Stimulated activated CD8-positive, alpha-beta memory T cell treated with anti-CD3 and anti-CD28 coated beads, Interleukin-7, amount 100 ng/mL, for 48 hours (primary cell): Measurements from ENCODE around the gene STK36.

Experiments
- DNase-seq, 2 donors: peaks; one replicate each; pipeline ENCODE4 v3.0.0-alpha.2; 2020; ENCODE audit warnings: low read depth in 1 of 2; ENCODE audit errors: extremely low read depth in 1 of 2

STK36 gene, protein sequence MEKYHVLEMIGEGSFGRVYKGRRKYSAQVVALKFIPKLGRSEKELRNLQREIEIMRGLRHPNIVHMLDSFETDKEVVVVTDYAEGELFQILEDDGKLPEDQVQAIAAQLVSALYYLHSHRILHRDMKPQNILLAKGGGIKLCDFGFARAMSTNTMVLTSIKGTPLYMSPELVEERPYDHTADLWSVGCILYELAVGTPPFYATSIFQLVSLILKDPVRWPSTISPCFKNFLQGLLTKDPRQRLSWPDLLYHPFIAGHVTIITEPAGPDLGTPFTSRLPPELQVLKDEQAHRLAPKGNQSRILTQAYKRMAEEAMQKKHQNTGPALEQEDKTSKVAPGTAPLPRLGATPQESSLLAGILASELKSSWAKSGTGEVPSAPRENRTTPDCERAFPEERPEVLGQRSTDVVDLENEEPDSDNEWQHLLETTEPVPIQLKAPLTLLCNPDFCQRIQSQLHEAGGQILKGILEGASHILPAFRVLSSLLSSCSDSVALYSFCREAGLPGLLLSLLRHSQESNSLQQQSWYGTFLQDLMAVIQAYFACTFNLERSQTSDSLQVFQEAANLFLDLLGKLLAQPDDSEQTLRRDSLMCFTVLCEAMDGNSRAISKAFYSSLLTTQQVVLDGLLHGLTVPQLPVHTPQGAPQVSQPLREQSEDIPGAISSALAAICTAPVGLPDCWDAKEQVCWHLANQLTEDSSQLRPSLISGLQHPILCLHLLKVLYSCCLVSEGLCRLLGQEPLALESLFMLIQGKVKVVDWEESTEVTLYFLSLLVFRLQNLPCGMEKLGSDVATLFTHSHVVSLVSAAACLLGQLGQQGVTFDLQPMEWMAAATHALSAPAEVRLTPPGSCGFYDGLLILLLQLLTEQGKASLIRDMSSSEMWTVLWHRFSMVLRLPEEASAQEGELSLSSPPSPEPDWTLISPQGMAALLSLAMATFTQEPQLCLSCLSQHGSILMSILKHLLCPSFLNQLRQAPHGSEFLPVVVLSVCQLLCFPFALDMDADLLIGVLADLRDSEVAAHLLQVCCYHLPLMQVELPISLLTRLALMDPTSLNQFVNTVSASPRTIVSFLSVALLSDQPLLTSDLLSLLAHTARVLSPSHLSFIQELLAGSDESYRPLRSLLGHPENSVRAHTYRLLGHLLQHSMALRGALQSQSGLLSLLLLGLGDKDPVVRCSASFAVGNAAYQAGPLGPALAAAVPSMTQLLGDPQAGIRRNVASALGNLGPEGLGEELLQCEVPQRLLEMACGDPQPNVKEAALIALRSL (N-terminal part only)

DNA sequence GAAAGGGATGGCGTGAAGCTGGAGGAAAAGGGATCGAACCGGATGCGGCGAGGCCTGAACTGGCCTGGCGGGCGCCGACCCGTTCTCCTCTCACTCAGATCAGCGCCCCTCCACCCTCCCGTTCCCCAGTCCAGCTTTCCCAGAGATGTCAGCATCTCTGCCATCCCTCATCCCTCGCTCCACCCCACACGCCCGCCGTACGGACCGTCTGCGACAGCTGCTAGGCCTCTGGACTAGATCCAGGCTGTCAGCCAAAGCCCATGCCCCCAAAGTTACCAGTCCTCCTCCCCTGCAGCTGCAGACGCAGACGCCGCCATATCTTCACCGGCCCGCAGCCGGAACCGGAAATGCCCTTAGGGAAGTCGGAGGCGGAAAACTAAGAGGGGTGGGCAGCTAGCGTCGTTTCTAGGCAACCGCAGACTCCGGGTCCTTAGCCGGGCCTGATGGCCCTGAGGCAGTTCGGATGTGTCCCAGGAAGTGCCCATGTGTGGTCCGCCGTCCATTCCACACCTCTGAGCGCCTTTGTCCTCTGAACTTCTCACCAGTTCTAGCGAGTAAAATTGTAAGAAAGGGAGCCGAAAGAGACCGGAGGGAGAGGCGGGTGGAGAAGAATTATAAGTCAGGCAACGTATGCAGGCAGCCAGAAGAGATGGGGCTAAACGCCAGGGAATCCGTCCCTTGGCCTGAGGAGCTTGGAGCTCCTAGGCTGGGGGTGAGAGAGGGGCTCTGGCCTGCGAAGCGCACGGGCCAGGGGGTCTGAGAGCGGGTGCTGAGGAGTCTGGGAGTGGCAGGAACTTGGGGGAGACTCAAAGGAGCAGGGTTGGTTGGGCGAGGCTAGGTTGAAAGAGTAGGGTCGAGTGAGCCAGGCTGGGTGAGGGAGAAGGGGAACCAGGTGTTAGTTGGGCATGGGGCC is at the start of gene STK36, which contains the start of gene RNF25:
TSS of gene STK36 (plus strand) at position 433 of the 913 bp plus-strand sequence. CDS start 744 bp downstream, outside the sequence.
TSS of gene RNF25 (minus strand) at position 349 of the 913 bp plus-strand sequence. CDS start at position 317, 32 bp downstream.
- peak; percentile 73 to 79 for DNase-seq

DNA sequence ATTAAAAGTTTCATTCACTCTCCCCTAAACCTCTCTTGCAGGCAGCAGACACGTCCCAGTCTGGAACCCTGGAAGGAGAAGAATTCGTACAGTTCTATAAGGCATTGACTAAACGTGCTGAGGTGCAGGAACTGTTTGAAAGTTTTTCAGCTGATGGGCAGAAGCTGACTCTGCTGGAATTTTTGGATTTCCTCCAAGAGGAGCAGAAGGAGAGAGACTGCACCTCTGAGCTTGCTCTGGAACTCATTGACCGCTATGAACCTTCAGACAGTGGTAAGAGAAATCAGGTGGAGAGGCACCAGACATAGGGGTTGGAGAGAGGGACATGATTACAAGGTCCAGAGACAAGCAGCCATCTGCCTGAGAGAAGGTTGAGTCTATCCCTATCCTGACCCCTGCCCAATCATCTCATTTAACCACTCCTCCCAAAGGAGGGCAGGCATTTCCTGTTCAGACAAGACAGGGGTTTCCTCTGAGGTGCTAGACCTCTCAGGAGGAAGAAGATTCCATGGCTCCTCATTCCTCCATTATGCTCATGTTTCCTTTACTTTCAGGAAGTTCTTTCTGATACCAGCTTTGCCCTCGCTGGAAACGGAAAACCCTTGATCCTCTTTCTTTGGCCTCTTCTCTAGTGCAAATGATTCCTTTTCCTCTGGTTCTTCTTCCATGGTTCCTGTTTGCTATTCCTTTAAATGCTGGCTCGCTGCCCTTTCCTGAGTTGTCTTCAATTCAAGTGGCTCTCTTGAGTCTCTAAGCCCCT is 49.1 kb upstream of the STK36 start:
- DNase-seq, result no peak

DNA sequence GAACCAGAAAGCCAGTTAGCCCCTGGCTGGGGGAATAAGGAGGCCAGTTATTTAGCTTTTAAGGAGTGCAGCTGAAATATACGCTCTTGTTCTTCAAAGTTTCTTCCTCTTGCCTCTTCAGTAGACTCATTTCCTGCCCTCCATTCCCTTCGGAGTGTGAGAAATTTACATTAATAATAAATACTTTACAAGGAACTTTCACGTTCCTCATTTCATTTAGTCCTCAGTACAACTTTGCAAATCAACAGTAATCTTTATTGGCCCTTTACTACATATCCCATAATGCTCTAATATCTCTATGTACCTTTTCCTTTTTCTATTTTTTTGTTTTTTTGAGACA is 48.5 kb upstream of the STK36 start:
- DNase-seq, result no peak

DNA sequence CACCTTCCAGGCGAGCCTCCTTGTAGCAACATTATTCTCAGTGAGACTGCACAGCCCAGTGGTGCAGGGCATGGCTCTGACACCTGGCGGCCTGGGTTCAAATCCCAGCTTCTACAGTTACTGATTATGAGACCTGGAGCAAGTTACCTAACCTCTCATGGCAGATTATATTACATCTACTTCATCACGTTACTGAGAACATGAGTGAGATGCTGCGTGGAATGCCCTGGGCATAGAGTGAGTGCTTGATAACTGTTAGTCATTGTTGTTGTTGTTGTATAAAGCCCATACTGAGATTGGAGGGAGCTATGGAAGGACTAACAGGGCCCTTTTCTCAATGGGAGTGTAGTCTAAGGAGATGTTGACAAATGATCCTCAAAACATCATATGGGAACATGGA is 45.5 kb upstream of the STK36 start:
- no peak for DNase-seq

DNA sequence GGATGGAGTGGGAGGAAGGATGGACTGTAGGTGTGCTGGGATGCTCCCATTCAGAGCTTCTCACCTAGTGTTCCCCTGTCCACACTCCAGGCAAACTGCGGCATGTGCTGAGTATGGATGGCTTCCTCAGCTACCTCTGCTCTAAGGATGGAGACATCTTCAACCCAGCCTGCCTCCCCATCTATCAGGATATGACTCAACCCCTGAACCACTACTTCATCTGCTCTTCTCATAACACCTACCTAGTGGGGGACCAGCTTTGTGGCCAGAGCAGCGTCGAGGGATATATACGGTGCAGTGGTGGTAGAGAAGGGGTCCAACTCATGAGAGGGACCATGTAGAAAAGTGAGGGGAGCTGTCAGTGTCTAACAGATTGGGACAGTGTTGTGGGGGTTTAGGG is 43.9 kb upstream of the STK36 start:
- DNase-seq, result no peak

DNA sequence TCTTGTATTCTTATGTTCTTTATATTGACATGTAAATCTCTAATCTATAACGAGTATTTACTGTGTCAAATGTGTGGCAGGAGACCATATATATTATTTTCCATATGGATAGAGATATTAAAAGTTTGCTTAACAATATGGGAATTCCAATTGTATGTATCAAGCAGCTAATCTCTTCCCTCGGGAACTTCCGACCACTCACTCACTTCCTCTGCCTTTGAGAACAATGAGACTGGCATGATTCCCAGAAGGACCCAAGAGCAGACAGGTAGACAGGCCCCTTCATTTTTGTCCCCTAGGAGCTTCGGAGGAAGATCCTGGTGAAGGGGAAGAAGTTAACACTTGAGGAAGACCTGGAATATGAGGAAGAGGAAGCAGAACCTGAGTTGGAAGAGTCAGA is 40.0 kb upstream of the STK36 start:
- no peak for DNase-seq

DNA sequence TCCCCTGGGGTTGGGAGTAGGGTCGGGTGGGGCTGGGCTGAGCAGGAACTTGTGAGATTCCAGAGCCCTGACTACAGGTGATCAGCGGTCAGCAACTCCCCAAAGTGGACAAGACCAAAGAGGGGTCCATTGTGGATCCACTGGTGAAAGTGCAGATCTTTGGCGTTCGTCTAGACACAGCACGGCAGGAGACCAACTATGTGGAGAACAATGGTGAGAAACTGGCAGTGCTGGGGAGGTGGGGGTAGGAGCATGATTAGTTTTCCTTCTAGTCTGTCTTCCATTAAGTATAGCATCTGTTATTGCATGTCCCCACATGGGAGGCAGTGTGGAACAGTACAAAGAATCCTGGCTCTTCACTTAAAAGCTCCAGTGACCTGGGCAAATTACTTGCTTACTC is 36.2 kb upstream of the STK36 start:
- no peak for DNase-seq

DNA sequence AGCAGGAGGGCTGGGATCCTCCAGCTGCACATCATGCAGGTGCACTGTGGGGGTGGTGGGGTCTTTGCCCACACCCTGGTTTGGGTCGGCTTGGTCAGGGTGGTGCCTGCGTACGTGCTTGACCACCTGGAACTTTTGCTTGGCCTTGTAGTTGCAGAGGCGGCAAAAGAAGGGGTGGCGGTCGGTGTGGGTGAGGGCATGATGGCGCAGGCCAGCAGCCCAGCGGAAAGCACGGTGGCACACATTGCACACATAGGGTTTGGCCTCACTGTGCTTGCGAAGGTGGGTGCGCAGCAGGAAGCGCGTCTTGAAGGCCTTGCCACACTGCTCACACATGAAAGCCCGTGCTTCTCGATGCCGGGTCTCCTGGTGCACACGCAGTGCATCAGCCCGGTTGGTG is 33.5 kb upstream of the STK36 start:
- no peak for DNase-seq

DNA sequence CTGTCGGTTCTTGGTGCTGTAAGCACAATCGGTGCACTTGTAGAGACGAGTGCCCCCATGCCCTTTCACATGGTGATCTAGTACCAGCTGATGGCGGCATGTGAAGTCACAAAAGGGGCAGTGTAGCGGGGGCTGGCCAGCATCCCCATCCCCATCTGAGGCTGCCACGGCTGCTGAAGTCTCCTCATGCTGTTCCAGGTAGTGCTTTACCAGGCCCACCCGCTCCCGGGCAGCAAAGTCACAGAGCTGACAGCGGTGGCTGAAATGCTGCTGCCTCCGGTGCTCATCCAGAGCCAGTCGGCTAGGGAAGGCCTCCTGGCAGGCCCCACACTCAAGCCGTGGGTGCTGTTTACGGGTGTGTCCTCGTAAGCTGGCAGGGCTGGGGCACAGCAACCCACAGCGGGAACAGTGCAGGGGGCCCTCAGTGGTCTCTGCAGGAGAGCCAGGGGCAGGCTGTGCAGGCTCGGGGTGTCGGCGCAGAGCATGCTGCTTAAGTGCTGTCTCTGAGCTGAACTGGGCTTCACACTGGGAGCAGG is 29.7 kb upstream of the STK36 start:
- DNase-seq, result no peak

DNA sequence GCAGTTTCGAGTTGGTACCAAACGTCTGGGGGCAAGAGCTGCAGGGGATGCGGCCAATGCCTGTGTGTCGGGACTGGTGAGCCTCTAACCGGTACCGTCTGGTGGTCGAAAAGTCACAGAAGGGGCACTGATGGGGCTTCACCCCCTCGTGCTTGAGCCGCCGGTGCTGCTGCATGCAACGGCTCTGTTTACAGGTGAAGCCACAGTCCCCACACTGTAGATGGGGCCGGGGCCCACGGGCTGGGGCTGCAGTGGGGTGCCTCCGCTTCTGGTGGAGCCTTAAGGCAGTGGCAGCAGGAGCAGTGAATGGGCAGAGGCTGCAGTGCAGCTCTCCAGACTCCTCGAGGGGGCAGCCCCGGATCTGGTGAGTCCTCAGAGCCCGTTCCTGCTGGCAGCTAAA is 29.1 kb upstream of the STK36 start:
- no peak for DNase-seq

DNA sequence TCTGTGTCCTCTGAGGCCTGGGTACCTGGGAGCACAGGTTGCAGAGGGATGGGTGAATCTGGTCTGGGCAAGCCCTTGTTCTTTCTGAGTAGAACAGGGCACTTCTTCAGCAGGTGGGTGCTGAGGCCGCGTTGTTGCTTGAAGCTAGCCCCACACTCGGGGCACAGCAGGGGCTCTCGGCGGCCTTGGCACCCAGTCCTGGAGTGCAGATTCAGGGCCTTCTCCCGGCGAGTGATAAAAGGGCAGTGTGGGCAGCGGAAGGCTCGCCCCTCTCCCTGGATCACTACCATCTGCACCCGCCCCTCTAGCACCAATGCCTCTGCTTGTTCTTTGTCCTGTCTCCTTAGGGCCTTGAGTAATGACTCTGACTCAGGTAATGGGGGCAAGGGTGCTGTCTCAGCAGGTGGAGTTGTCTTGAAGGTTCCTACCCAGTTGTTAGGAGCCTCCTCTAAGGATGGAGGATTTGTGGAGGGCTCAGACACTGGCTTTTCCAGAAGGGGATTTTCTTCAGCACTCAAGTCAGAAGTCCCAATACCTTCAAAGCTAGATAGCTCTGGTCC is 28.1 kb upstream of the STK36 start:
- no peak for DNase-seq

DNA sequence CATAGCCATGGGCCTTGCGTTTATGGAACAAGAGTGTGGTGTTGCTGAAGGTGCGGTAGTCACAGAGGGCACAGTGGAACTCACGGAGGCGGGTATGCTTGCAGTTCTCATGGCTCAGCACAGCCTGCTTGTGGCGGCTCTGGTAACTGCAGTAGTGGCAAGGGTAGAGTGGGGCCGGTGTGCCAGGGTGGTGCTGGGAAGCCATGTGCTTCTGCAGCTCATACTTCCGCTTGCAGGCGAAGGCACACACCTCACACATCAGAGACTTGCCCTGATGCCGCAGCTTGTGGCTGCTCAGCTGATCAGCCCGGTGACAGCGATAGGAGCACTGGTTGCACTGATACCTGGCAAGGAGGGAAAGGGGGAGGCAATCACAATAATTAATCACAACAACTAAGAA is 27.2 kb upstream of the STK36 start:
- DNase-seq, result no peak

DNA sequence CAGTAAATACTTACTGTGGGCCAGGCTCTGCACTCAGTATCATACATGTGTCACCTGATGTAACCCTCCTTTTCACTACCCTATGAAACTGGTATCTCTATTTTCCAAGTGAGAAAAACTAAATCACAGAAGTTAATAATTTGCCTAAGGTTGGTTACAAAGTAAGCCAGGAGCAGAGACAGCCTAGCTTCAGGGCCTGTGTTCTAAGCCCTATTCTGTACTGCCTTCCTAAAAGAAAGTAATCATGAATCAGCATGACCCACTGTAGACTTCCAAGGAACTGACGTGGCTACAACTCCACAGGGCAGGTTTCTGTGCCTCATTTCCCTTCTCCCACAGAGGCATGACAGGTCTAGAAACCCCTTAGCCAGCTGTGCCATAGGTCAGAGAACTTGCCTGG is 26.8 kb upstream of the STK36 start:
- no peak for DNase-seq

DNA sequence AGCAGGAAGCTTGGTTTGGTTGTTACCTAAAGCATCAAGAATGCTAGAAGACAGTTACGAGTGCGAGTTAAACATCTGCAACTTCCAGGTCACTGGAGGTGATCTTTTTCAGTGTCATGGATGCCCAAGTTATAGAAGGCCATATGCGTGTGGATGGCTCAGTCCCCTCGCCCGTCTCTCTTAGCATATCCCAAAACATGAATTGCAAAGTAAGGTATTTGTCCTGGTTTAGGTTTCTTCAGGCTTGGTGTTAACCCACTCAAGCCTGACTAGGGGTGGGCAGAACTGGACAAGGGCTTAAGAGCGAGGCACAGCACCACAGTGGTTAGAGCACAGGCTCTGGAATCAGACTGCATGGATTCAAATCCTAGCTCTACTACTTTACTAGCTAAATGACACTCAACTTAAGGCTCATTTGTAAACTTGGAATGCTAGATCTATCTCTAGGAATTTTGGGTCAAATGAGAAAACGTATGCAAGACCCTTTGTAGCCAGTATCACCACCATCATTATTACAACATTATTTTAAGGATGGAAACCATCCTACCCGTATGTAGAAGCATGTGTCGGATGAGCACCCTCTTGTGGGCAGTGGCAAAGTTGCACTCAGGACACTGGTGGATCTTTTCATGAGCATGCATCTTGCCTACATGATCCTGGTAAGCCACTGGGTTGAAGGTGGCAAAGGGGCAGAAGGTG is 23.6 kb upstream of the STK36 start:
- peak in 1 of 2 donors; percentile 14 for DNase-seq

DNA sequence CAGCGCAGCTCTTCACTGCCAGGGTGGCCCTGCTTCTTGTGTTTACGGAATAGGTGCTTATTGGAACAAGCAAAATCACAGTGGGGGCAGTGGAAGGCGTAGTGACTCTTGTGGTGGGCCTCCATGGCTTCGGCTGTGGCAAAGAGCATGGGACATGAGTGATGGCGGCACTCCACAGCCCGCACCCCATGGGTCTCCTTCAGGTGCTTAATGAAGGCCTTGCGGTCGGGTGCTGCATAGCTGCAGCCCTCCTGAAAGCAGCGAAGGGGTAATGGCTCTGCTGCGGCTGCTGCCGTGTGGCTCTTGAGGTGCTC is 23.1 kb upstream of the STK36 start:
- no peak for DNase-seq

DNA sequence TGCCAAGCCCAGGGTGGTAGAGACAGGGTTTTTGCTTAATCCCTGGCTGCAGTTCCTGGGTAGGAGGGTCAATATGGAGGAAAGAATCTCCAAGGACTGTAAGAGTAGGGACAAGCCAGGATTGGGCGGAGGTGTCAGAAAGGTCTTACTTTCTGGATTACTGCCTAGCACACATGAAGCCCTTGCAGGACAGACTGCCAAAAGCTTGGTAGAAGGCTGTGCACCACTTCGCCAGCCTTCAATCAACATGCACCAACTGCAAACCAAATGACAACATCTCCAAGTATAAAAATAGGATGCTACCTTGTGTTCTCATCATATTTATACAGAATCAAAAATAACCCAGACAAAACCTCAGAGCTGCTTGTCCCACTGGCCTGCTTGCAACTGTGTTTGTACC is 16.1 kb upstream of the STK36 start:
- DNase-seq, result no peak

DNA sequence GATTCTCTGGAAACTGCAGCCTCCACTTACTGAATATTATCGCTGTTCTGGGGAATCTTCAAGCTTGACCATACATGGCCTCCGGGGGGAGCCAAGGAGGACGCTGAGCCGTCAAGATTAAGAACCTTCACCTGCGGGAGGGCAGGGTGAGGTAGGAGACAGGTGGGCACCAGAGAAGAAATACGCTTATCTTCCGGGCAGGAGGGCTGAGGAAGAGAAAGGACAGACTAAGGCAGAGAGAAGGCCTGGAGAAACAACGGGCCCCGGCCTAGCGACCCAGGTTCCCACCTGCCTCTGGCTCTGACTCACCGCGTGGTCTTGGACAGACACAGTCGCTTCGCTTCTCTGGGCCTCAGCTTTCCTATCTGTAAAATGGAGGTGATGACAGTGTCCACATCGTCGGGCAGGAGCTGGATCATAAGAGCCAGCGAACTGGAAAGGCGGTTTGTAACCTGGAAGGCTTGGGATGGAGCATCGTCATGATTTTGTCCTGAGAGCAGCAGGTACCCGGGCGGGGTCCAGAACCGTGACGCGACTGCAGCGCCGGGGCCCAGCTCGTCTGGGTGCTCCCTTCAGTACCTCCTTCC is 13.1 kb upstream of the STK36 start:
- peak; percentile 17 to 25 for DNase-seq
